ENCODE data around the gene UBE2B. TPM values are rescaled to one million over a fixed set of nuclear protein-coding genes. Genes with fewer than 3 reads are reported as not detected.

Gene UBE2B
- total RNA-seq, 2 experiments from 2014 or later: 116 to 129 TPM

- Mint-ChIP-seq H3K4me1 (ENCODE audit: low read depth) (no peaks in the 10 kb centered on the region), H3K36me3 (ENCODE audit: low read depth) (no peaks in the 10 kb centered on the region), H3K27ac (no peak overlapping the region), H3K9me3 (no peaks in the 10 kb centered on the region), H3K4me3 (no peak overlapping the region), H3K27me3 (ENCODE audit: low read depth) (no peaks in the 10 kb centered on the region)
- intact Hi-C loops (cut with micrococcal nuclease): no loop called here
- CTCF ChIA-PET: interaction anchor here (2.4 kb wide), 1 partner anchor 15 kb away, joined by 8 read pairs; the partner anchor contains the start of gene CDKN2AIPNL
- DNase-seq: no peak
Observed at GRCh38 chr5:134426361-134426760, 55.0 kb downstream of the UBE2B start.

GRCh38 chr5:134427540-134428041 lies 56.2 kb downstream of the UBE2B start:
- intact Hi-C loops (cut with micrococcal nuclease): no loop called here
- Mint-ChIP-seq H3K9me3 (no peaks in the 10 kb centered on the region), H3K36me3 (ENCODE audit: low read depth) (no peaks in the 10 kb centered on the region), H3K4me1 (ENCODE audit: low read depth) (peaks cover 8% of the 10 kb centered on the region), H3K27me3 (ENCODE audit: low read depth) (no peaks in the 10 kb centered on the region), H3K27ac (no peak overlapping the region), H3K4me3 (no peak overlapping the region)
- CTCF ChIA-PET: interaction anchor here (0.7 to 0.8 kb wide), 2 partner anchors 16 to 159 kb away, joined by 3 read pairs; partner anchors contain the start of gene CDKN2AIPNL
- DNase-seq: no peak

- peaks cover 13% of the 10 kb centered on the region for H3K4me1 Mint-ChIP-seq (ENCODE audit: low read depth)
- no peaks in the 10 kb centered on the region for H3K9me3 Mint-ChIP-seq
- CTCF ChIA-PET: interaction anchor here (1.2 kb wide), 1 partner anchor 19 kb away, joined by 3 read pairs; the partner anchor contains the start of gene CDKN2AIPNL
- no peak overlapping the region for H3K27ac Mint-ChIP-seq
- no peaks in the 10 kb centered on the region for H3K27me3 Mint-ChIP-seq (ENCODE audit: low read depth)
- H3K4me3 Mint-ChIP-seq: no peak overlapping the region
- no peak for DNase-seq
- H3K36me3 Mint-ChIP-seq (ENCODE audit: low read depth): no peaks in the 10 kb centered on the region
- intact Hi-C loops (cut with micrococcal nuclease): no loop called here
Observed at GRCh38 chr5:134430001-134430569, 58.7 kb downstream of the UBE2B start.

GRCh38 chr5:134432174-134432573 lies 60.8 kb downstream of the UBE2B start:
- CTCF ChIA-PET: no interaction called here
- DNase-seq: peak; percentile 34
- H3K9me3 Mint-ChIP-seq: no peaks in the 10 kb centered on the region
- no peaks in the 10 kb centered on the region for H3K27me3 Mint-ChIP-seq (ENCODE audit: low read depth)
- H3K36me3 Mint-ChIP-seq (ENCODE audit: low read depth): no peaks in the 10 kb centered on the region
- no peak overlapping the region for H3K4me3 Mint-ChIP-seq
- peaks cover 31% of the 10 kb centered on the region for H3K4me1 Mint-ChIP-seq (ENCODE audit: low read depth)
- intact Hi-C loops (cut with micrococcal nuclease): no loop called here
- H3K27ac Mint-ChIP-seq: no peak overlapping the region

- H3K4me3 Mint-ChIP-seq: no peak overlapping the region
Observed at GRCh38 chr5:134432677-134433359, 61.4 kb downstream of the UBE2B start.

GRCh38 chr5:134435560-134435959 lies 64.2 kb downstream of the UBE2B start:
- H3K36me3 Mint-ChIP-seq (ENCODE audit: low read depth): no peaks in the 10 kb centered on the region
- no peak overlapping the region for H3K4me3 Mint-ChIP-seq
- no peak overlapping the region for H3K27ac Mint-ChIP-seq
- no peaks in the 10 kb centered on the region for H3K27me3 Mint-ChIP-seq (ENCODE audit: low read depth)
- no peaks in the 10 kb centered on the region for H3K9me3 Mint-ChIP-seq
- peaks cover 32% of the 10 kb centered on the region for H3K4me1 Mint-ChIP-seq (ENCODE audit: low read depth)
- CTCF ChIA-PET: interaction anchor here (0.5 to 0.9 kb wide), 2 partner anchors 68 to 117 kb away, joined by 4 to 5 read pairs; no protein-coding TSS in a partner anchor
- DNase-seq: peak; percentile 55
- intact Hi-C loops (cut with micrococcal nuclease): no loop called here

More at GRCh38 chr5:134432677-134433359, 61.4 kb downstream of the UBE2B start:
- Mint-ChIP-seq H3K27ac (no peak overlapping the region), H3K9me3 (no peaks in the 10 kb centered on the region), H3K4me1 (ENCODE audit: low read depth) (peaks cover 32% of the 10 kb centered on the region), H3K27me3 (ENCODE audit: low read depth) (no peaks in the 10 kb centered on the region), H3K36me3 (ENCODE audit: low read depth) (no peaks in the 10 kb centered on the region)
- CTCF ChIA-PET: no interaction called here
- DNase-seq: no peak
- intact Hi-C loops (cut with micrococcal nuclease): no loop called here

GRCh38 chr5:134436523-134437339 lies 65.4 kb downstream of the UBE2B start:
- H3K4me1 Mint-ChIP-seq (ENCODE audit: low read depth): peaks cover 32% of the 10 kb centered on the region
- peak overlapping the region; percentile 25 for H3K4me3 Mint-ChIP-seq
- DNase-seq: peak; percentile 80
- H3K9me3 Mint-ChIP-seq: no peaks in the 10 kb centered on the region
- intact Hi-C loops (cut with micrococcal nuclease): loop anchor here (1.0 to 2.0 kb wide), 3 partner anchors 24 to 89 kb away; partner anchors contain the start of gene JADE2
- H3K27ac Mint-ChIP-seq: no peak overlapping the region
- CTCF ChIA-PET: interaction anchor here (0.5 to 1.4 kb wide), 4 partner anchors 24 to 409 kb away, joined by 3 to 6 read pairs (median 4); no protein-coding TSS in a partner anchor
- no peaks in the 10 kb centered on the region for H3K27me3 Mint-ChIP-seq (ENCODE audit: low read depth)
- H3K36me3 Mint-ChIP-seq (ENCODE audit: low read depth): no peaks in the 10 kb centered on the region

GRCh38 chr5:134437340-134437846 lies 66.0 kb downstream of the UBE2B start:
- H3K36me3 Mint-ChIP-seq (ENCODE audit: low read depth): no peaks in the 10 kb centered on the region
- CTCF ChIA-PET: interaction anchor here (0.6 to 1.4 kb wide), 4 partner anchors 25 to 197 kb away, joined by 3 to 6 read pairs (median 4); no protein-coding TSS in a partner anchor
- DNase-seq: no peak
- no peaks in the 10 kb centered on the region for H3K27me3 Mint-ChIP-seq (ENCODE audit: low read depth)
- intact Hi-C loops (cut with micrococcal nuclease): loop anchor here (2.0 kb wide), 2 partner anchors 25 to 27 kb away; no protein-coding TSS in a partner anchor
- no peak overlapping the region for H3K4me3 Mint-ChIP-seq
- H3K9me3 Mint-ChIP-seq: no peaks in the 10 kb centered on the region
- no peak overlapping the region for H3K27ac Mint-ChIP-seq
- peaks cover 26% of the 10 kb centered on the region for H3K4me1 Mint-ChIP-seq (ENCODE audit: low read depth)

GRCh38 chr5:134437847-134438581 lies 66.6 kb downstream of the UBE2B start:
- DNase-seq: no peak
- Mint-ChIP-seq H3K9me3 (no peaks in the 10 kb centered on the region), H3K27me3 (ENCODE audit: low read depth) (no peaks in the 10 kb centered on the region), H3K36me3 (ENCODE audit: low read depth) (no peaks in the 10 kb centered on the region), H3K4me3 (no peak overlapping the region), H3K27ac (no peak overlapping the region), H3K4me1 (ENCODE audit: low read depth) (peaks cover 20% of the 10 kb centered on the region)
- intact Hi-C loops (cut with micrococcal nuclease): loop anchor here (2.0 kb wide), 2 partner anchors 25 to 27 kb away; no protein-coding TSS in a partner anchor
- CTCF ChIA-PET: interaction anchor here (0.6 kb wide), 1 partner anchor 197 kb away, joined by 3 read pairs; no protein-coding TSS in a partner anchor

- CTCF ChIA-PET: no interaction called here
- Mint-ChIP-seq H3K4me1 (ENCODE audit: low read depth) (peaks cover 20% of the 10 kb centered on the region), H3K27me3 (ENCODE audit: low read depth) (no peaks in the 10 kb centered on the region), H3K36me3 (ENCODE audit: low read depth) (no peaks in the 10 kb centered on the region), H3K27ac (no peak overlapping the region), H3K4me3 (no peak overlapping the region), H3K9me3 (no peaks in the 10 kb centered on the region)
- intact Hi-C loops (cut with micrococcal nuclease): no loop called here
- no peak for DNase-seq
Observed at GRCh38 chr5:134438721-134439123, 67.4 kb downstream of the UBE2B start.

- Mint-ChIP-seq H3K27me3 (ENCODE audit: low read depth) (no peaks in the 10 kb centered on the region), H3K4me1 (ENCODE audit: low read depth) (peaks cover 20% of the 10 kb centered on the region)
- intact Hi-C loops (cut with micrococcal nuclease): no loop called here
Observed at GRCh38 chr5:134439210-134439654, 67.9 kb downstream of the UBE2B start.

More at GRCh38 chr5:134439210-134439654, 67.9 kb downstream of the UBE2B start:
- Mint-ChIP-seq H3K27ac (no peak overlapping the region), H3K9me3 (no peaks in the 10 kb centered on the region), H3K4me3 (no peak overlapping the region), H3K36me3 (ENCODE audit: low read depth) (no peaks in the 10 kb centered on the region)
- no peak for DNase-seq
- CTCF ChIA-PET: no interaction called here

Measured in activated naive CD4-positive, alpha-beta T cell treated with anti-CD3 and anti-CD28 coated beads for 36 hours (primary cell).